ENCODE data around the gene HOXD8. TPM values are rescaled to one million over a fixed set of nuclear protein-coding genes. Genes with fewer than 3 reads are reported as not detected.

The HOXD8 gene
- total and polyA plus RNA-seq, 9 donors: 29.2 to 50.6 (median 36.2) TPM

GRCh38 chr2:176171351-176172006 lies 42.0 kb downstream of the HOXD8 start:
- Histone ChIP-seq H3K4me1 (ENCODE audit: insufficient read depth) (no peaks in the 10 kb centered on the region), H3K4me3 (peak overlapping the region; percentile 27), H3K27me3 (no peaks in the 10 kb centered on the region), H3K36me3 (no peaks in the 10 kb centered on the region), H3K27ac (peak overlapping the region in 1 of 2 donors; percentile 72), H3K9me3 (no peaks in the 10 kb centered on the region)
- TF ChIP-seq, protein P1, sequence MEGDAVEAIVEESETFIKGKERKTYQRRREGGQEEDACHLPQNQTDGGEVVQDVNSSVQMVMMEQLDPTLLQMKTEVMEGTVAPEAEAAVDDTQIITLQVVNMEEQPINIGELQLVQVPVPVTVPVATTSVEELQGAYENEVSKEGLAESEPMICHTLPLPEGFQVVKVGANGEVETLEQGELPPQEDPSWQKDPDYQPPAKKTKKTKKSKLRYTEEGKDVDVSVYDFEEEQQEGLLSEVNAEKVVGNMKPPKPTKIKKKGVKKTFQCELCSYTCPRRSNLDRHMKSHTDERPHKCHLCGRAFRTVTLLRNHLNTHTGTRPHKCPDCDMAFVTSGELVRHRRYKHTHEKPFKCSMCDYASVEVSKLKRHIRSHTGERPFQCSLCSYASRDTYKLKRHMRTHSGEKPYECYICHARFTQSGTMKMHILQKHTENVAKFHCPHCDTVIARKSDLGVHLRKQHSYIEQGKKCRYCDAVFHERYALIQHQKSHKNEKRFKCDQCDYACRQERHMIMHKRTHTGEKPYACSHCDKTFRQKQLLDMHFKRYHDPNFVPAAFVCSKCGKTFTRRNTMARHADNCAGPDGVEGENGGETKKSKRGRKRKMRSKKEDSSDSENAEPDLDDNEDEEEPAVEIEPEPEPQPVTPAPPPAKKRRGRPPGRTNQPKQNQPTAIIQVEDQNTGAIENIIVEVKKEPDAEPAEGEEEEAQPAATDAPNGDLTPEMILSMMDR (IDR thresholded peaks at IDR 0.05): no peak
- TF ChIP-seq EP300 (IDR thresholded peaks at IDR 0.05): no peak
- TF ChIP-seq POLR2A (IDR thresholded peaks at IDR 0.05): no peak
- intact Hi-C loops (cut with DNase I): no loop called here
- peak in 2 of 5 donors; percentile 52 to 61 for DNase-seq
- WGBS, 3 donors: 60 to 80% (median 64%) methylated on average over 51 of the region's 51 CpGs

GRCh38 chr2:176172007-176172894 lies 42.7 kb downstream of the HOXD8 start:
- intact Hi-C loops (cut with DNase I): no loop called here
- Histone ChIP-seq H3K9me3 (no peaks in the 10 kb centered on the region), H3K4me3 (peak overlapping the region; percentile 27), H3K36me3 (no peaks in the 10 kb centered on the region), H3K27ac (peak overlapping the region in 1 of 2 donors; percentile 72), H3K4me1 (ENCODE audit: insufficient read depth) (no peaks in the 10 kb centered on the region), H3K27me3 (no peaks in the 10 kb centered on the region)
- DNase-seq: peak in 2 of 5 donors; percentile 15 to 26
- 66 to 88% (median 80%) methylated on average over 60 of the region's 60 CpGs for WGBS, 3 donors
- TF ChIP-seq POLR2A (IDR thresholded peaks at IDR 0.05) (no peak), EP300 (IDR thresholded peaks at IDR 0.05) (no peak)
- TF ChIP-seq, protein P1 (IDR thresholded peaks at IDR 0.05): no peak

GRCh38 chr2:176172895-176173566 lies 43.5 kb downstream of the HOXD8 start:
- TF ChIP-seq, protein P1 (IDR thresholded peaks at IDR 0.05): no peak
- no peak for TF ChIP-seq EP300 (IDR thresholded peaks at IDR 0.05)
- no peak for TF ChIP-seq POLR2A (IDR thresholded peaks at IDR 0.05)
- Histone ChIP-seq H3K27ac (no peak overlapping the region), H3K4me3 (peak overlapping the region; percentile 27), H3K27me3 (no peaks in the 10 kb centered on the region), H3K4me1 (ENCODE audit: insufficient read depth) (no peaks in the 10 kb centered on the region), H3K9me3 (no peaks in the 10 kb centered on the region), H3K36me3 (no peaks in the 10 kb centered on the region)
- intact Hi-C loops (cut with DNase I): no loop called here
- WGBS, 3 donors: 66 to 81% (median 72%) methylated on average over 14 of the region's 14 CpGs
- DNase-seq: no peak

Data from ovary (tissue), 9 donors.